Cardiac septum (tissue), 1 donor: ENCODE measurements around the gene GTPBP2. TPM values are rescaled to one million over a fixed set of nuclear protein-coding genes. Genes with fewer than 3 reads are reported as not detected.

Source experiments
- DNase-seq: peaks from one replicate; pipeline ENCODE4 v3.0.0-alpha.2; 2020; ENCODE audit warnings: low spot score
- intact Hi-C: fragments of 100-400 bp; cut with DNase I; formaldehyde crosslinking; loops from one replicate; pipeline ENCODE4 v1.14.0; 2022
- total RNA-seq: library from RNA; stranded (reverse); fragmentation: NEBNext Ultra II Directional; extraction: Animal tissue kit (Norgen Biotek cat#: 25700); gene quantifications from one replicate; pipeline ENCODE4 v1.2.1, GENCODE V29; 2021
- donor health status: DM: no; HTN: no; CAD: no.

Gene GTPBP2
- total RNA-seq, 1 donor from 2014 or later = 27.9 TPM

- DNase-seq = peak; percentile 87
- intact Hi-C loops = no loop called here
Observed at GRCh38 chr6:43627008-43627825, 1.8 kb downstream of the GTPBP2 start.

GRCh38 chr6:43625393-43625992 lies 3.6 kb downstream of the GTPBP2 start:
- no peak for DNase-seq
- intact Hi-C loops = no loop called here

GRCh38 chr6:43624786-43625288 lies 4.2 kb downstream of the GTPBP2 start:
- no peak for DNase-seq
- intact Hi-C loops = no loop called here

GRCh38 chr6:43623880-43624785 lies 4.9 kb downstream of the GTPBP2 start:
- intact Hi-C loops = no loop called here
- DNase-seq = no peak

- no peak for DNase-seq
- intact Hi-C loops = no loop called here
Observed at GRCh38 chr6:43622541-43622940, 6.5 kb downstream of the GTPBP2 start.

- intact Hi-C loops = no loop called here
- no peak for DNase-seq
Observed at GRCh38 chr6:43621836-43622180, 7.3 kb downstream of the GTPBP2 start.

- no peak for DNase-seq
Observed at GRCh38 chr6:43621078-43621835, 7.8 kb downstream of the GTPBP2 start.

GRCh38 chr6:43616725-43617472 lies 12.2 kb downstream of the GTPBP2 start:
- intact Hi-C loops = no loop called here

More at GRCh38 chr6:43621078-43621835, 7.8 kb downstream of the GTPBP2 start:
- intact Hi-C loops = no loop called here

GRCh38 chr6:43614396-43614730 lies 14.7 kb downstream of the GTPBP2 start:
- intact Hi-C loops = no loop called here
- DNase-seq = no peak

More at GRCh38 chr6:43616725-43617472, 12.2 kb downstream of the GTPBP2 start:
- DNase-seq = no peak

GRCh38 chr6:43613721-43614395 lies 15.2 kb downstream of the GTPBP2 start:
- no peak for DNase-seq
- intact Hi-C loops = no loop called here

- DNase-seq = no peak
- intact Hi-C loops = no loop called here
Observed at GRCh38 chr6:43610431-43610830, 18.6 kb downstream of the GTPBP2 start.

GRCh38 chr6:43609402-43609801 lies 19.7 kb downstream of the GTPBP2 start:
- intact Hi-C loops = loop anchor here (5.0 kb wide), 1 partner anchor 473 kb away; no protein-coding TSS in a partner anchor
- no peak for DNase-seq

- intact Hi-C loops = loop anchor here (5.0 kb wide), 1 partner anchor 473 kb away; no protein-coding TSS in a partner anchor
- no peak for DNase-seq
Observed at GRCh38 chr6:43608807-43609206, 20.3 kb downstream of the GTPBP2 start.

GRCh38 chr6:43608310-43608763 lies 20.7 kb downstream of the GTPBP2 start:
- intact Hi-C loops = loop anchor here (5.0 kb wide), 1 partner anchor 474 kb away; no protein-coding TSS in a partner anchor
- DNase-seq = no peak

GRCh38 chr6:43606019-43606418 lies 23.0 kb downstream of the GTPBP2 start:
- intact Hi-C loops = loop anchor here (5.0 kb wide), 1 partner anchor 476 kb away; no protein-coding TSS in a partner anchor
- no peak for DNase-seq

- intact Hi-C loops = no loop called here
Observed at GRCh38 chr6:43604174-43604573, 24.9 kb downstream of the GTPBP2 start.

GRCh38 chr6:43600595-43600994 lies 28.5 kb downstream of the GTPBP2 start:
- intact Hi-C loops = no loop called here
- no peak for DNase-seq

More at GRCh38 chr6:43604174-43604573, 24.9 kb downstream of the GTPBP2 start:
- no peak for DNase-seq

GRCh38 chr6:43593938-43594337 lies 35.1 kb downstream of the GTPBP2 start:
- DNase-seq = no peak
- intact Hi-C loops = no loop called here
